ENCODE data around the gene C10orf95.
"Not testable (repeated sequence)": the region's sequence is repeated elsewhere in the genome, so short reads cannot be mapped to it uniquely, and the experiment has no call there.

The C10orf95 gene

DNA sequence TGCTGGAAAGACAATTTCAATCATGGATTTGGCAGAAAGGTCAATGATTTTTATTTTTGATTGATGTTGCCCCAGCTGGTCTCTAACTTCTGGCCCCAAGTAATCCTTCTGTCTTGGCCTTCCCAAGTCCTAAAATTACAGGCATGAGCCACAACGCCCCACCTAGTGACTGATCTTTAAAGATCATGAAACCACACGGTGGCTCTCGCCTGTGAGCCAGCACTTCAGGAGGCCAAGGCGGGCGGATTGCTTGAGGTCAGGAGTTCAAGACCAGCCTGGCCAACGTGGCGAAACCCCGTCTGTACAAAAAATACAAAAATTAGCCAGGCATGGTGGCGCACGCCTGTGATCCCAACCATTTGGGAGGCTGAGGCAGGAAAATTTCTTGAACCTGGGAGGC is 12.6 kb upstream of the C10orf95 start:
- DNase-seq, result no peak

GRCh38 chr10:102462512-102463054 is 11.2 kb upstream of the C10orf95 start:
- DNase-seq, result no peak

- peak; percentile 85 for DNase-seq
These were observed 10.1 kb upstream of the C10orf95 start for GRCh38 chr10:102461187-102462054.

DNA sequence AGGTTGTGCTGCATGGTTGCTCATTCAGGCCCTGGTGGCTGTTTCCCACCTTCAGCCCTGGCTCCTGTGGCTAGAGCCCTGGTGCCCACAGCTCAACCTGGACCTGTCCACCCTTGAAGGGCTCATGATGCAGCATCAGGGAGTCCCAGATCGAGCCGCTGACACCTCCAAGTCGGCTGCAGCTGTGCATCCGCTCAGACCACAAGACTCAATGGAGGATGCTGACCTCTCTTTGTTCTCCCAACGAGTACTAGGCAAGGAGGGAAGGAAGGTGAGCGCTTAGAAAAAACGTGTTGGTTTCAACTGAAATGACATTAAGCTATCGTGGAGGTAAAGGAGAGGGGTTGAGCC is 9.5 kb upstream of the C10orf95 start:
- no peak for DNase-seq

- DNase-seq, result no peak
These were observed 7.3 kb upstream of the C10orf95 start for GRCh38 chr10:102458656-102459055.

GRCh38 chr10:102457591-102458150 is 6.3 kb upstream of the C10orf95 start:
- DNase-seq, result no peak

GRCh38 chr10:102455893-102456471 is 4.6 kb upstream of the C10orf95 start:
- DNase-seq, result no peak

DNA sequence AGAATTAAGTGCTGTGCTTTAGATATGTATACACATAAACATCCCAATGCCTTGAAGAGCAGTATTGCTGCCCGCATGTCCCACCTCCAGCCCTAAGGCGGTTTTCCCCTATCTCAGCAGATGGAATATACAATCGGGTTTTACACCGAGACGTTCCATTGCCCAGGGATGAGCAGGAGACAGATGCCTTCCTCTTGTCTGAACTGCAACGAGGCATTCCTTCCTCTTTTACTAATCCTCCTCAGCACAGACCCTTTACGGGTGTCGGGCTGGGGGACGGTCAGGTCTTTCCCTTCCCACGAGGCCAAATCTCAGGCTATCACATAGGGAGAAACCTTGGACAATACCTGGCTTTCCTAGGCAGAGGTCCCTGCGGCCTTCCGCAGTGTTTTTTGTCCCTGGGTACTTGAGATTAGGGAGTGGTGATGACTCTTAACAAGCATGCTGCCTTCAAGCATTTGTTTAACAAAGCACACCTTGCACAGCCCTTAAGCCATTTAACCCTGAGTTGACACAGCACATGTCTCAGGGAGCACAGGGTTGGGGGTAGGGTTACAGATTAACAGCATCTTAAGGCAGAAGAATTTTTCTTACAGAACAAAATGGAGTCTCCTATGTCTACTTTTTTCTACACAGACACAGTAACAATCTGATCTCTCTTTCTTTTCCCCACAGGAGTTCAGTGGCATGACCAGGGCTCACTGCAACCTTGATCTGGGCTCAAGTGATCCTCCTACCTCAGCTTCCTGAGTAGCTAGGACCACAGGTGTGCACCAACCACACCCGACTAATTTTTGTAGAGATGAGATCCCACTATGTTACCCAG is 3.5 kb upstream of the C10orf95 start:
- DNase-seq, result not testable (repeated sequence)

DNA sequence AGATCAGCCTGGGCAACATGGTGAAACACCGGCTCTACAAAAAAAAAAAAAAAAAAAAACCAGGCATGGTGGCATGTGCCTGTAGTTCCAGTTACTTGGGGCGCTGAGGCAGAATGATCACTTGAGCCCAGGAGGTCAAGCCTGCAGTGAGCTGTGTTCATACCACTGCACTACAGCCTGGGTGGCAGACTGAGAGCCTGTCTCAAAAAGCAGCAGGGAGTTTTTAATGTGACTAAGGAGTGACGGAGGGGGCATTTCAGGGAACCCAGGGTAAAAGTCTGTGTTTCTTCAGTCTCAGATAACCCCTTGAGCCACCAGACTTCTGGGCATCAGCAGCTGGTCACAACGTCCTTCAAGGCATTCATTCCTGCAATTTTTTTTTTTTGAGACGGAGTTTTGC is 2.2 kb upstream of the C10orf95 start:
- no peak for DNase-seq

DNA sequence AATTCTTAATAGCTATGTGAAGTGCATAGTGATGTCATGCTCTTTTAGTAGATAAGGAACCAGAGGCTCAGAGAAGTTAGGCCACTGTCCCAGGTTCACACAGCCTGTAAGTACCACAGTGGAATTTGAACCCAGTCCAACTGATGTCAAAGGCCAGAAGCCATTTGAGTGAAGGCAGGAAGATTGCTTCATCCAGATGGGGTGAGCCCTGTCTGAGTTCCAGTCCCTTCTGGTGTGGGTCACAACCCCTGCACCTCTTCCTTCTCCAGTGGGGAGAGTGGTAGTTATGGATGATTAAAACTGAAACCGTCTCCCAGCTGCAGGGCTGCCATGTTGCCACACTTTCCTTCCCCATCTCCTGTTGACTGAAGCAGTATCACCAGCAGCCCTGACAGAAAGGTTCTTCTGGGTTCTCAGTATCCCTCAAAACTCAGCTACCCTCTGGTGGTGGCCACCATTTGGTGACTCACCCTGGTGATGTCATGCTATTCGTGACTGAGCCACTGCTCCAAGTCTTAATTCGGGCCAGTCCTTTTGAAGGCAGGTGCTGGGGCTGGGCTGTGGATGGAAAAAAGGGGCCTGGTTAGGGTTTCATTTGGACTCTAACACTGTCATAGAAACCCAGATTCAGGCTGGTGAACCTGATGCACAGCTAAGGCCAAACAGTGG is 1.5 kb upstream of the C10orf95 start:
- no peak for DNase-seq

- DNase-seq, result peak; percentile 87
These were observed 804 bp downstream of the C10orf95 start for GRCh38 chr10:102450374-102451104.

DNA sequence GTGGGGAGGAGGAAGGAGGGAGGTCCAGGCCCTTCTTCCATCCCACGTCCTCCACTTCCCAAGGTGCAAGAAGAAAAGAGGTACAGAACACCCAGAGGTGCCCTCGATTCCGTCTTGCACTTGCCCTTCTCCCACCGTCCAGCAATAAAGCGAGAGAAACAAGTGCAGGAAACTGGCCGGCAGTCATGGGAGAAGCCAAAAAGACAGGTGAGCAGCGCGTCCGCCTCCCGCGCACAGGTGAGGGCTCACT is 1.3 kb downstream of the C10orf95 start:
- no peak for DNase-seq

- no peak for DNase-seq
These were observed 1.8 kb downstream of the C10orf95 start for GRCh38 chr10:102449321-102450123.

GRCh38 chr10:102444851-102445250 is 6.5 kb downstream of the C10orf95 start:
- DNase-seq, result no peak

DNA sequence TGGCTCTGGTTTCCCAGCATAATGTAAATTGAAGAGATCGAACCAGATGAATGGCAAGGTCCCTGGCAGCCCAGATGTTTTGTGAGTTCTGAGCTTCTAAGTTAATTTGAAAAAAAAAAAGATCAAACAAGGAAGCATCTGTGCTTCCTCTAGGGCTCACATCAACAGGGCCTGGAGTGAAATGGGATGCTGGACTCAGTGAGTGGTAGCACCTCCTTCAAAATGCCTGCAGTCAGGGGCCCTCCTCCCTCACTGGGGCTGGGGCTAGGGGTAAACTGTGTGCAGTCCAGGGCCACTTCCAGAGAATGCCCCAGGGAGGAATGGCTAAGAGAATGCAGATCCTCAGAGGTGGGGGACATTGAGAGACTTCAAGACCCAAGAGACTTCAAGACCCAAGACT is 13.0 kb downstream of the C10orf95 start:
- DNase-seq, result no peak

DNA sequence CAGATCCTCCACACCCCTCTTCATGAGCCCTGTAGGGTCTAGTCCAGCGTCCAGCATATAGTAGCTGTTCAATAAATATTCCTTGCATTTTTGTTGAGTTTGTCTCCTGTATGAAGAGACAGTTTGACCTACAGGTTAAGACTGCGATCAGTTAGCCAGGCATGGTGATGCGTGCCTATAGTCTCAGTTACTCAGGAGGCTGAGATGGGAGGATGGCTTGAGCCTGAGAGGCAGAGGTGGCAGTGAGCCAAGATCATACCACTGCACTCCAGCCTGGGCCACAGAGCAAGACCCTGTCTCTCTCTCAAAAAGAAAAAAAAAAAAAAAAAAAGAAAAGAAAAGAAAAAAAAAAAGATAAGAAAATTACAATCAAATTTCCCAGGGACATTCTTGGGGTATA is 13.8 kb downstream of the C10orf95 start:
- no peak for DNase-seq

DNA sequence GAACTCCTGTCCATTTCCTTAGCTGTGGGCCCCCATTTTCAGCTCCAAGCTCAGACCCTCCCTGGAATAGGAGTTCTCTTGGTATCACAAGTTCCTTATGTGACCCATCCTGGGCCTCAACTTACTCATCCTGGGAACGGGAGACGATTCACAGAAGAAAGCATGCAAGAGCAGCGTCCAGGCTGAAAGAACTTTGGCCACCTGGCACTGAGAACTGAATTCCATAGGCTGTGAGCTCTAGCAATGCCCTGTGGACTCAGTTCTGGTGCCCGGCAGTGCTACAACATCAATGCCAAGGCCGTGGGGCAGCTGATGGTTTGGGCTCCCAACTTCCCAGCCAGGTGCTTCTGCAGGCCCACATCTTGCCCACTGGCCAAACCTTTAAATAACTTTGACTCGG is 15.0 kb downstream of the C10orf95 start:
- DNase-seq, result no peak

- no peak for DNase-seq
These were observed 15.7 kb downstream of the C10orf95 start for GRCh38 chr10:102435529-102436233.

GRCh38 chr10:102435133-102435497 is 16.2 kb downstream of the C10orf95 start:
- DNase-seq, result no peak

- no peak for DNase-seq
These were observed 16.8 kb downstream of the C10orf95 start for GRCh38 chr10:102434394-102435132.
